GM12874 (cell line): ENCODE results near the gene OCA2.

ENCODE experiments used
- TF ChIP-seq, protein P1 (sequence below): IDR thresholded peaks from 2 replicates; pipeline ENCODE4 v1.5.1; 2011; ENCODE audit warnings: low read depth, mild to moderate bottlenecking, control low read depth, low read length, moderate library complexity; ENCODE audit not compliant: insufficient read depth

Gene OCA2

DNA sequence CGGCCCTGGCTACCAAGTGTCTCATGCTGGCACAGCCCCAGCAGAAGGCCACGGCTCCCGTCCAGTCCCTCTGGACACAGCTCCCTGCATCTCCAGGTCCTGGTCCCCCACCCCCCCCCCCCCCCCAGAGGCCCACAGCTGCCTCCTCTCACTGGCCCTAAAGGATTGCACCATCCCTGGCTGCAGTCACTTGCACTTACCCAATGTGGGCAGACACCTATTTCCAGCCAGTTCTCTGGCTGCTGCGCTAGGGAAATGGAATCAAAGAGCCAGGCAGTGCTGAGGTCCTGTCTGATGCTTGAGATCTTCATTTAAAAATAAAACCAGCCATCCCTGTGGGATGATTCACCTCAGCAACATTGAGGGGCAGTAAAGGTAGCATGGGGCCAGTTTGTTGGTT is 346.4 kb downstream of the OCA2 start:
- TF ChIP-seq, protein P1, sequence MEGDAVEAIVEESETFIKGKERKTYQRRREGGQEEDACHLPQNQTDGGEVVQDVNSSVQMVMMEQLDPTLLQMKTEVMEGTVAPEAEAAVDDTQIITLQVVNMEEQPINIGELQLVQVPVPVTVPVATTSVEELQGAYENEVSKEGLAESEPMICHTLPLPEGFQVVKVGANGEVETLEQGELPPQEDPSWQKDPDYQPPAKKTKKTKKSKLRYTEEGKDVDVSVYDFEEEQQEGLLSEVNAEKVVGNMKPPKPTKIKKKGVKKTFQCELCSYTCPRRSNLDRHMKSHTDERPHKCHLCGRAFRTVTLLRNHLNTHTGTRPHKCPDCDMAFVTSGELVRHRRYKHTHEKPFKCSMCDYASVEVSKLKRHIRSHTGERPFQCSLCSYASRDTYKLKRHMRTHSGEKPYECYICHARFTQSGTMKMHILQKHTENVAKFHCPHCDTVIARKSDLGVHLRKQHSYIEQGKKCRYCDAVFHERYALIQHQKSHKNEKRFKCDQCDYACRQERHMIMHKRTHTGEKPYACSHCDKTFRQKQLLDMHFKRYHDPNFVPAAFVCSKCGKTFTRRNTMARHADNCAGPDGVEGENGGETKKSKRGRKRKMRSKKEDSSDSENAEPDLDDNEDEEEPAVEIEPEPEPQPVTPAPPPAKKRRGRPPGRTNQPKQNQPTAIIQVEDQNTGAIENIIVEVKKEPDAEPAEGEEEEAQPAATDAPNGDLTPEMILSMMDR, result no peak

DNA sequence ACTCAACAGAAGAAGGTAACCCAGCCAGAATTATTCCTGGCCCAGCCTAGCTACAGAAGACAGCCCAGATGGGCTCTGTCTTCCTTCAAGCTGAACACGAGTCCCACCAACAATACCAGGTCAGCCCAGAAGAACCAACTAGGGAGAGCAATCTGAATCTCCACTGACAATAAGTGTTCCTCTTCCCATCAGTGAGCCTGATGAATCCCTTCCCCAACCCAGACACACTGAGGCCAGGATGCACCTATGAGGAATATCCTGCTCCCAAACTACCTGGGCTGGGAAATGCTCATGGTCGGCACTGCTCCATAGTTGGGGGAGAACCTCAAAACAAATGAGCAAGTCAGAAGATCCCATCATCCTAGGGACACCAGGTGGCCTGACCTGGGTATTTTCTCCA is 351.1 kb downstream of the OCA2 start:
- TF ChIP-seq, protein P1, result no peak

DNA sequence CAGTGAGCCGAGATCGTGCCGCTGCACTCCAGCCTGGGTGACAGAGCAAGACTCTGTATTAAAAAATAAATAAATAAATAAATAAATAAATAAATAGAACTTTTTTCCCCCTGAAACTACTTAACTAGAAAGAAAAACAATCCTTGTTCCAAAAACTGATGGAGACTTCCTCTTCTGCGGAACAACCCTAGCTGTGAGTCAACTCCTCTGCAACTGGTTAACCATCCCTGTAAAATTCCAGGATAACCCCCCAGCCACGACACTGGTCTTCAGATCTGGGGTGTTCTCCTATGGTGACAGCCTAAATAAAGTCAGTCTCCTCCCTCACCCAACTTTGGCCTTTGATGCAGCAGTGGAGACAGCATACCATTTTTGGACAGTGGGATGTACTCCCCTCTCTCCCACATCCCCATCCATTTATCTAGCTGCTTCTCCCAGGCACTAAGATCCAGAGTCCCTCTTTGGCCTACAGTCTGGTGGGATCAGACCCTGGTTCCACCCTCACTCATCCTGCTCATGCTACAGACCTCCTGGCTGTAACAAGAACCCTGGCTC is 352.6 kb downstream of the OCA2 start:
- TF ChIP-seq, protein P1, result no peak

DNA sequence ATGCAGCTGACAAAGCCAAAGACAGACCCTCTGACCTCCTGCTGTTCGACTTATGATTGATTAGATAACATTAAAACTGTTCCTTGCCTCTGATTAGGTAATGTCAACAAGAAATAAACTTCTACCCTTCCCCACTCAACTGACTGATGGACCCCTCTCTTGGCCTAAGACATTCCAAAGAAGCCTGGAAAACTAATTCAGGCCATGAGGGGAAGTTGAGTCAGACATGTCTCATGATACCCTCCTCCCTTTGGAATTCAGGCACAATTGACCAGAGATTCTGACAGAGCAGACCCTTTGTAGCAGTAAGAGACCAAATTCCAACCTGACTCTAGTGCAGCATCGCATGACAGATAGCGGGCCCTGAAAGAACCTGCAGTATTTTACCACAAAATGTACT is 354.5 kb downstream of the OCA2 start:
- TF ChIP-seq, protein P1, result no peak

DNA sequence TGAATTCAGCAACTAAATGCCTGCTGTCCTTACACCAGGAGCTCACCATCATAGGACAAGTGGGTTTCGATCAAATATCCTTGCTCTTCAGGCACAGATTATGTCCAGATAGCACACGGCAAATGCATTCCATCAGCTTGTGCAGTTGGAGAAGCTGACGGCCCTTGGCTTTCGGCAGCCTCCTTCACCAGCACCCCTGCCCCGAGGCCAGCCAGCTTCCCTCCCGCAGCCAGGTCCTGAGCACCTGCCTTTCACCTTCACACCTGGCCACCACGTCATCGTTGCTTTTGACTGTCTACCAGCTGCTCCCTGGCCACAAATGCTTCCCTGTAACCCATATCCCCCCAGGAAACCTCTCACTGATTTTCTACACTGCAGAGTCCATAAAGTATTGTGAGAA is 355.5 kb downstream of the OCA2 start:
- TF ChIP-seq, protein P1, result no peak

DNA sequence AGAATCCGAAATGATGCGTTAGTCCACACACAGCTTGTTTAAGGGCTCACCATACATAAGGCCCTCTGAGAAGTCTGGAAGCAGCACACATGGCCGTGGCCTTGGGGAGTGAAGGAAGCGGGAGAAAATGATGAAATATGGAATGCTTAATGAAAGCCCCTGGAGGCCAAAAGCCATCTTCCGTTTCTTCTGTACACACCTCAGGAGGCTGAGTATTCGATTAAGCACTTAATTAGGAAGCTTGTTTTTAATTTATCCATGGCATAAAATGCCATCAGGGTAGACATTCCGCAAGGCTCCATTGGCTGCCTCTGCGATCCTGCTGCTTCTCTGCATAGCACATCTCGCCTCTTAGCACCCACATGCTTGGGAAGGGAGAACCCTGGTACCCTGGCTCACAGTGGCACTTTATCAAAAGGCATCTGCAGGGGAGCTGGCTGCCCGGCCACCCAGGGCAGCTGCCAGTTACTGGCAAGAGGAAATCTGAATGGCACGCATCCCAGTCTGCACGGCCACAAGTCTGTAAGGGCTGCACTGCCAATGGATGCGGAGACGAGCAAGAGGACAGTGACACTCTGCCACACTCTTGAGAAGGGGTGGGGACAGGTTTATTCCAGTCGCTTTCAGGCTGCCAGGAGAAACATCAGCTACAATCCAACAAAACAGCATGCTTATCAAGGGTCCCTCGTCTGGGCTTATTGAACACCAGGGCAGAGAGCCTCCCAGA is 356.2 kb downstream of the OCA2 start:
- TF ChIP-seq, protein P1, result no peak

DNA sequence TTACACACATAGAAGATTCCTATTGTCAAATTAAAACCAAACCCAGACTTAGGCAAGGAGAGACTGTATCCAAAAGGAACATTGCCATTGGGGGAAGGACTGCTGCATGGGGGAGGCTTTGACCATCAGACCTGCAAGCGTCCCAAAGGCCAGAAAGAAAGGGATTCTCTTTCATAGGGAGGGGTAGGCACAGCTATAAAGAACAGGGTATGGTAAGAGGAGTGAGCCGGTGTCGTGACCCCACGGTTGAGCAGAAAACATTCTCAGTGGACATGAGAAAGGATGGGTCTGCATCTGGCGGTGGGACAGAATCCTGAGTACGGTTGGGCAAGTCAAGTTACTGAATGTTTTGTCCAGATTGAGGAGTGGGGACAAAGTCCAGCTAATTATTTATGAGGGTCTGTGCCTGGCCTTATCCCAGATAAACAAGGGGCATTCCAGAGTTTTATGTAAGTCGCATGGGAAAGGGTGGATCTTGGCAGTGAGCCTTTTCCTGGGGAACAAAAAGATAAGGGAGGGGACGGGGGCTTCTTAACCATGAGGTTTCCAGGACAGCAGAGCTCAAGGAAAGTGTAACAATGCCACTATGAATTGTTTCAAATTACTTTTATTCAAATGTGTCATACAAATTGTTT is 357.8 kb downstream of the OCA2 start:
- TF ChIP-seq, protein P1, result no peak
